Measurements from ENCODE around the gene HOOK1.

HOOK1 gene

GRCh38 chr1:59897165-59897564 is 82.4 kb downstream of the HOOK1 start:
- DNase-seq (ENCODE audit: low read depth, low spot score) = no peak
- no peak overlapping the region for H3K4me3 ChIP-seq (ENCODE audit: low read depth, low read length)
- ChIA-PET CTCF (no interaction called here), POLR2A (no interaction called here)
- TF ChIP-seq CTCF (IDR thresholded peaks at IDR 0.05; ENCODE audit: insufficient read depth, low read length, missing control alignments) = no peak

DNA sequence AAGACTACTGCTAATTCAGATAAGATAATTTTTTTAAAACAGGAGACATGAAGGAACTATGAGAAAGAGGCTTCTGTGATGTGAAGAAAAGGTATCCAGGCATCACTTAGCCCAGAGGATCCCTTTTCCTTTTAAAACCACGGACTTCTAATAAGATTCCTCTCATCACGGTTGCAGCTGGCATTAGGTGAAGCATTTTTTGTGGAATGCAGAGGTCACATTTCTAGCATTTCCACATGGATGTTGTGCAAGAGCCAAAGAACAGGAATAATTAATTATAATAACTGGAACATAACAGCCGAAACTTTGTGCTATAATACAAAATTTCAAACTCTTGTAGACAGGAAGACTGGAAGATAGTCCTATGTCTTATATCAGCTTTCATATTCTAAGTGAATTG is 84.2 kb downstream of the HOOK1 start:
- DNase-seq (ENCODE audit: low read depth, low spot score) = no peak
- POLR2A ChIA-PET = no interaction called here
- H3K4me3 ChIP-seq (ENCODE audit: low read depth, low read length) = no peak overlapping the region
- no peak for TF ChIP-seq CTCF (IDR thresholded peaks at IDR 0.05; ENCODE audit: insufficient read depth, low read length, missing control alignments)
- CTCF ChIA-PET = no interaction called here

- TF ChIP-seq CTCF (IDR thresholded peaks at IDR 0.05; ENCODE audit: insufficient read depth, low read length, missing control alignments) = no peak
- H3K4me3 ChIP-seq (ENCODE audit: low read depth, low read length) = no peak overlapping the region
- DNase-seq (ENCODE audit: low read depth, low spot score) = no peak
- POLR2A ChIA-PET = no interaction called here
- CTCF ChIA-PET = interaction anchor here (0.9 kb wide), 1 partner anchor 47 kb away, joined by 4 read pairs; no protein-coding TSS in a partner anchor
These were observed 85.9 kb downstream of the HOOK1 start for GRCh38 chr1:59900640-59901039.

- H3K4me3 ChIP-seq (ENCODE audit: low read depth, low read length) = no peak overlapping the region
- CTCF ChIA-PET = interaction anchor here (0.9 to 1.0 kb wide), 3 partner anchors 25 to 66 kb away, joined by 3 to 4 read pairs (median 3); partner anchors contain the start of gene CYP2J2
- DNase-seq (ENCODE audit: low read depth, low spot score) = no peak
- TF ChIP-seq CTCF (IDR thresholded peaks at IDR 0.05; ENCODE audit: insufficient read depth, low read length, missing control alignments) = no peak
- POLR2A ChIA-PET = no interaction called here
These were observed 87.1 kb downstream of the HOOK1 start for GRCh38 chr1:59901770-59902388.

DNA sequence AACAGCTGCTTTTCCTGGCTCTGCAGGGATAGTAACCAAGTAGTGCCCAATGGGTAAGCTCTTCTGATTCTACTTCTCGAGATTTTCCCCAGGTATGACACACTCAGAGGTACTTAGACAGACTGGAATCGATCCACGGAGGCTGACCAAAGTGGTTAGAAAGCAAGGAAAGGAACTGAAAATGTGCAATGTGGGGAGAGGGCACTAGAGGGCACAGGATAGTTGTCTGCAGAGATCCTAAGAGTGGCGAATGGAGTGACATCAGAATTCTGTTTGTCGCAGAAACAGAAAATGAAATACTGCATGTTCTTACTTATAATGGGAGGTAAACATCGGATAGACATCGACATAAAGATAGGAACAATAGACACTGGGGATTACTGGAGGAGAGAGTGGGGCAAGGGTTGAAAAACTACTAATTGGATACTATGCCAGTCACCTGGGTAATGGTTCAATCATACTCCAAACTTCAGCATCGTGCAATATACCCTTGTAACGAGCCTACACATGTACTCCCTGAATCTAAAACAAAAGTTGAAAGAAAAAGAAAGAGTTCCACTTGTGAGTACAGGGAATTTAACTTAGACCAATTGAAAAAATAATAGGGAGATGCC is 88.5 kb downstream of the HOOK1 start:
- no peak overlapping the region for H3K4me3 ChIP-seq (ENCODE audit: low read depth, low read length)

More for the DNA sequence above, 88.5 kb downstream of the HOOK1 start:
- ChIA-PET CTCF (interaction anchor here (0.9 to 1.0 kb wide), 3 partner anchors 23 to 64 kb away, joined by 3 to 4 read pairs (median 3); partner anchors contain the start of gene CYP2J2), POLR2A (no interaction called here)
- no peak for DNase-seq (ENCODE audit: low read depth, low spot score)
- peak; percentile 45 for TF ChIP-seq CTCF (IDR thresholded peaks at IDR 0.05; ENCODE audit: insufficient read depth, low read length, missing control alignments)
